Fibroblast of the aortic adventitia (primary cell): Measurements from ENCODE around the gene SCUBE1. TPM values are rescaled to one million over a fixed set of nuclear protein-coding genes. Genes with fewer than 3 reads are reported as not detected.

Source experiments
- DNase-seq: peaks from one replicate; pipeline ENCODE4 v3.0.0-alpha.2; 2010; ENCODE audit warnings: low read depth
- H3K4me3 ChIP-seq: 2 replicates; pipeline ENCODE4 v1.5.1; 2011; ENCODE audit warnings: low read depth, mild to moderate bottlenecking, control low read depth, low read length, moderate library complexity
- CTCF ChIP-seq: IDR thresholded peaks from 2 replicates; pipeline ENCODE4 v1.5.1; 2011; ENCODE audit warnings: mild to moderate bottlenecking, low read length, control low read depth, inconsistent platforms; ENCODE audit not compliant: insufficient read depth
- total RNA-seq: library from RNA; depleted of rRNA; stranded (reverse); fragments of >200 nt; gene quantifications from 2 replicates; pipeline ENCODE4 v1.2.3, GENCODE V29; 2012; ENCODE audit warnings: low replicate concordance

SCUBE1 gene
- total RNA-seq, 1 donor = not detected

- H3K4me3 ChIP-seq = no peak overlapping the region
- no peak for TF ChIP-seq CTCF
- DNase-seq = no peak
These were observed 161.7 kb downstream of the SCUBE1 start for GRCh38 chr22:43181321-43182076.

GRCh38 chr22:43180670-43181069 is 162.5 kb downstream of the SCUBE1 start:
- no peak for DNase-seq
- no peak overlapping the region for H3K4me3 ChIP-seq
- no peak for TF ChIP-seq CTCF

GRCh38 chr22:43179911-43180195 is 163.3 kb downstream of the SCUBE1 start:
- TF ChIP-seq CTCF = no peak
- DNase-seq = no peak
- no peak overlapping the region for H3K4me3 ChIP-seq

- DNase-seq = no peak
- no peak overlapping the region for H3K4me3 ChIP-seq
- no peak for TF ChIP-seq CTCF
These were observed 163.8 kb downstream of the SCUBE1 start for GRCh38 chr22:43179146-43179910.

- no peak overlapping the region for H3K4me3 ChIP-seq
- TF ChIP-seq CTCF = no peak
- DNase-seq = no peak
These were observed 165.7 kb downstream of the SCUBE1 start for GRCh38 chr22:43177479-43177878.

- no peak for DNase-seq
- no peak for TF ChIP-seq CTCF
- no peak overlapping the region for H3K4me3 ChIP-seq
These were observed 167.1 kb downstream of the SCUBE1 start for GRCh38 chr22:43176090-43176489.
